NCI-H146 (cell line): ENCODE results near the gene TBC1D8.

ENCODE experiments used
- DNase-seq: peaks from one replicate; lab custom pipeline; 2025; lab: John Stamatoyannopoulos, UW

TBC1D8 gene

GRCh38 chr2:101135412-101136296 is 15.5 kb downstream of the TBC1D8 start:
- no peak for DNase-seq

- DNase-seq, result no peak
These were observed 17.6 kb downstream of the TBC1D8 start for GRCh38 chr2:101133492-101134100.

- peak; percentile 30 for DNase-seq
These were observed 19.0 kb downstream of the TBC1D8 start for GRCh38 chr2:101132202-101132601.

GRCh38 chr2:101130081-101130480 is 21.1 kb downstream of the TBC1D8 start:
- no peak for DNase-seq

DNA sequence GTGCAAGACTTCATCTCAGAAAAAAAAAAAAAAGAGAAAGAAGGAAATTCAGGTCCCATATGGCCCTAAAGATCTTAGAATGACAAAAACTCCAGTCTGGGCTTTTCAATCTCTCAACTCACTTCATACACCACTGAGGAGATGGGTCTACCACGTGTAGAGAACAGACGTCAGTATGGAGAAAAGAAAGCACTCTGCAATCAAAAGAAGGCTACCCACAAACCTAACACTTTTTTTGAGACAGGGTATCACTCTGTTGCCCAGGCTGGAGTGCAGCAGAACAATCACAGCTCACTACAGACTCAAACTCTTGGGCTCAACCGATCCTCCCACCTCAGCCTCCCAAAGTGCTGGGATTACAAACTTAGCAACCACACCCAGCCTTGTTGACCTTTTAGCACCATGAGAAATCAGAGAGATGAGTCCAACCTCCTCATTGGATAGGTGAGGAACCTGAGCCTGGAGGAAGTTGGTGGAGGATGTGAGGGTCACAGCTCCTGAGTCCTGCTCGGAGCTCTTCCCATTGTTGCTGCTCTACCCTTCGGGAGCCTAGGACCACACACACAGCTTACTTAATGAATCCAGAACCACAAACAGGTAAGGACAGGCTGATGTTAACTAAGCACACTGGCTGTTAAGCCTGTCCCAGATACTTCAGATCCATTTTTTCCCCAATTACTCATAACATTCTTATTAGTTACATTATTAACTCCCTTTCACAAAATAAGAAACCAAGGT is 23.7 kb downstream of the TBC1D8 start:
- DNase-seq, result no peak

- DNase-seq, result no peak
These were observed 25.4 kb downstream of the TBC1D8 start for GRCh38 chr2:101125808-101126207.

GRCh38 chr2:101125374-101125773 is 25.8 kb downstream of the TBC1D8 start:
- DNase-seq, result no peak

DNA sequence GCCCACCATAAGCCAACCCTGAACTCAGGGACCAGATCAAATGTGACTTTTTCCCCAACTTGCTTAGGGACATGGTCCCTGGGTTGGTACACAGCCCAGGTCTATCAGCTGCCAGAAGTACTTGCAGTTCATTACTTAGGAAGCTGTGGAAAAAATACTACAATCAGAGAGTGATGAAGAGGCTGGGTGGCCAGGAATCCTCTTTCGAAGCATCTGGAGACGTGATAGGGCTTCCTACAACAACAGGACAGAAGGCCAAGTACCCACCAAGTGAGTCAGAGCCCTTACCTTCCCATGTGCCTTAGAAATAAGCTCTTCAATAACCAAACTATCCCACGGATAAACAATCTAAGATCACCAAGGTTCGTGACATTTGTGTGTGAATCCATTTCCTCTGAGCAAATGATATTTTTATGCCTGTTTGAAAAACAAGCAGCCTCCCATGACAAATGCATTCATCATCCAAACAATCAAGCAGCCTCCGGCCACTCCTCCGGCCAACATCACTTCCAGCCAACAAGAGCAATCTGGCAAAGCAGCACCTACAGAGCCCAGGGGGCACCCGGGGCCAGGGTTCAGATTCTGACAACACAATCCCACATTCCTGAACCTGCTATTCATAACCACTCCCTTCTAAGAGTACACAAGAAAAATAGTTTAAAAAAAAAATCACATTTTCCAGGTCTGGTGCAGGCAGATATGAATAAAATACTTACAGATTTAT is 26.4 kb downstream of the TBC1D8 start:
- no peak for DNase-seq

DNA sequence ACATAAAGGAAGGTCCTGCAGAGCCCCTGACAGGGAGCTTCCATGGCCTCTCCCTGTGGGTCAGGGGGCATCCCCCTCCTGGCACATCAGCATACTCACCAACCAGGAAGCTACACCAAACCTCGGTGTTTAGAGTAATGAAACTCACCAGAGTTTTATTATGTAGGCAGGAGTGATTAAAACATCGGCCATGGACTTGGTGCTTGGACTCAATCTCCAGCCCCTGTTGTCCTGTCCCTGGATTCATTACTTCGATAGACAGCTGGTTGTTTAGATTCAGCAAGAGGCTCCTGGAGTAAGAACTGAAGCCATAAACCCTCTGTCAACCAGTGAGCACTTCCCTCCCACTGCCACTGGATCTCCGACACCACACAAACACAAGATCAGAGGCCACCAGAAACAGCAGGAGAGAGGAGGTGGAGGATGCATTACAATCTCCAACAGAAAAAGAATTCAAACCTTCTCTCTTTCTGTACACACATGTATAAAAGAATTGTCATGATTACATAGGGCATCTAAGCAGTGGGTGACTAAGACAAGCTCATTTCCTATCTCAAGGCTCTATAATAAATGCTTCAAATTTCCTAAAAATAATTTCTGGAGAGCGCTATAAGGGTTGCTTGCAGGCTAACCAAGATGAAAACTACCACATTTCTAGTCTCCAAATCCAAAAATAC is 27.2 kb downstream of the TBC1D8 start:
- DNase-seq, result no peak

- DNase-seq, result peak; percentile 17
These were observed 30.0 kb downstream of the TBC1D8 start for GRCh38 chr2:101121174-101121573.

DNA sequence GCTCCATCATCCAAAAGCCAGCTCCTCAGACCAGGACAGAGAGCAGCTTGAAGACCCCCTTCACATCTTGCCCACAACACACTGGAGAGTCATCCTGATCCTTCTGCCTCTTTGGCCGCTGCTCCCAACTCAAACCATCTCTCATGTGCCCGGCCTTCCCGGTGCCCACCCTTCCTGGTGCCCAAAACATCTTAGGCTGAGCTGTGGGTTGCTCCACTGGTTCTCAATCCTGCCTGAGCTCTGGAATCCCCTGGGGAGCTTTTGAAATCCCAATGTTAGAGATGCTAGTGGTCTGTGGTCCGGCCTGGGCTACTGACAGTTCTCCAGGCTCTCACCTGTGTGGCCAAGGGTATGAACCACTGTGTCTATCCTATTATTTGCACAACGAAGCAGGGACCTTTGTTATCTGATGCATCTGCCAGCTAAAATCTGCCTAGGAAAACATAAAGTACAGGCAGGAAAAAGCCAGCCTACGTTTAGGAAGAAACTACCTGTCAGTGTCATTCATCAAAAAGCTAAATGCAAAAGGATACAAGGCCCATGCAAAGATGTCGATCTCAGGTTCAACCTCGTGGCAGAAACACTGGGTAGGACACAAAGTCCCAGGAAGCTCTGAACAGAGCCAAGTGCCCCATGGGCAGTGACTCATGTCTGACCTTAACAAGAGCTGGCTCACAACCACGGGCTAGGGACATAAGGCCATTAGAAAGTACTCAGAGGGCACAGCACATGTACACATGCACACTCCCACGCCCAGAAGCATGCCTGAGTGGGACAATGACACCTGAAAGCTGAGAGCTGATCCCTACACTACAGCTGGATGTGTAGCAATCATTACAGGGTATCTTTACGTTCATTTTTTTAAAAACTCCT is 30.8 kb downstream of the TBC1D8 start:
- DNase-seq, result peak; percentile 52

GRCh38 chr2:101119431-101119830 is 31.8 kb downstream of the TBC1D8 start:
- DNase-seq, result no peak

- DNase-seq, result peak; percentile 78
These were observed 34.2 kb downstream of the TBC1D8 start for GRCh38 chr2:101116841-101117552.

DNA sequence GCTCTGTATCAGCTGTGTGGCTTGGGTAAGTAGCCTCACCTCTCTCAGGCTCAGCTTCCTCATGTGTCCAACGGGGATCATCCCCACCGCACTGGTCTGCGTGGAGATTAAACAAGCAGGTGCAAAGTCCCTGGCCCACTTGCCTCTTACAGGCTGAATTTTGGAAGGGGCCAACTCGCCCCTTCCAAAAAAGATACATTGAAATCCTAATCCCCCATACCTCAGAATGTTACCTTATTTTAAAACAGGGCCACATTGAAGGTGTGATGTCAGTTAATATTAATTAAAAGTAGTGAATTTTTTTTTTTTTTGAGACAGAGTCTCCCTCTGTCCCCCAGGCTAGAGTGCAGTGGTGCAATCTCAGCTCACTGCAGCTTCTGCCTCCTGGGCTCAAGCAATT is 34.8 kb downstream of the TBC1D8 start:
- no peak for DNase-seq

DNA sequence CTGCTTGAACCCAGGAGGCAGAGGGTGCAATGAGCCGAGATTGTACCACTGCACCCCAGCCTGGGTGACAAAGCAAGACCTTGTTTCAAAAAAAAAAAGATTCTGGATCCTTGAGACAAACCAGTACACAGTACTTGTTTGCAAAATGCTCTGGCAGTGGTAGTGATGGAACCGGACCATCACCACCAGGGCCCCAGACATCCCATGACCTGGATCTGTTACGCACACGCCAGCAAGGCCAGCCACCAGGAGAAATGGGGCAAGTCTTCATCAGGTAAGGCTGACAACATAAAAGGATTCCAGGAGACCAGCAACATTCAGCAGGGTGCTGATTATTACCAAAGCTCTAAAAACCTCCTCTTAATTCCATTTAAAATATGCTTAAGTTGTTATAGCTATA is 35.5 kb downstream of the TBC1D8 start:
- no peak for DNase-seq

- no peak for DNase-seq
These were observed 36.4 kb downstream of the TBC1D8 start for GRCh38 chr2:101114815-101115214.

DNA sequence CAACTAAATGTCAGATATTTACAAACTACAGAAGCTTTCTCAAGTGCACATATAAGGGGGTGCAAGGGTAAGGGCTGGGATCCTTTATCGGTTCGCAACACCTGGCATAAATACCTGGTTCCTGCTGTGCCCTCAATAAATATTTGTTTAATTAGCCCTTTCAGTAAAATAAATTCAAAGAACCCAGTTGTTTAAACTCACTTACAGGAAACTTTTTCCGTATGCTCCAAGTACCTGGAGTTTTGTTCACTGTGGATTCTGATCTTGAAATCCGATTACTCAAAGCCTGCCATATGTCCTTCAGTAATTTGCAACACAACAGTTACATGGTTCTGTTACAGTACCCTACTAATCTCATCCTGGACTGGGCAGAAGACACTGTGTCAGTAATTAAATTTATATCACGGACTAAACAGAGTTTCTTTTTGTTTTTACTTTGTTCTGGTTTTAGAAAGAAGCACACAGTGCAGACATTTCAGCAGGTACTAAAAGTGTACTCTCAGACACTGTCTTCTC is 36.9 kb downstream of the TBC1D8 start:
- peak; percentile 57 for DNase-seq

DNA sequence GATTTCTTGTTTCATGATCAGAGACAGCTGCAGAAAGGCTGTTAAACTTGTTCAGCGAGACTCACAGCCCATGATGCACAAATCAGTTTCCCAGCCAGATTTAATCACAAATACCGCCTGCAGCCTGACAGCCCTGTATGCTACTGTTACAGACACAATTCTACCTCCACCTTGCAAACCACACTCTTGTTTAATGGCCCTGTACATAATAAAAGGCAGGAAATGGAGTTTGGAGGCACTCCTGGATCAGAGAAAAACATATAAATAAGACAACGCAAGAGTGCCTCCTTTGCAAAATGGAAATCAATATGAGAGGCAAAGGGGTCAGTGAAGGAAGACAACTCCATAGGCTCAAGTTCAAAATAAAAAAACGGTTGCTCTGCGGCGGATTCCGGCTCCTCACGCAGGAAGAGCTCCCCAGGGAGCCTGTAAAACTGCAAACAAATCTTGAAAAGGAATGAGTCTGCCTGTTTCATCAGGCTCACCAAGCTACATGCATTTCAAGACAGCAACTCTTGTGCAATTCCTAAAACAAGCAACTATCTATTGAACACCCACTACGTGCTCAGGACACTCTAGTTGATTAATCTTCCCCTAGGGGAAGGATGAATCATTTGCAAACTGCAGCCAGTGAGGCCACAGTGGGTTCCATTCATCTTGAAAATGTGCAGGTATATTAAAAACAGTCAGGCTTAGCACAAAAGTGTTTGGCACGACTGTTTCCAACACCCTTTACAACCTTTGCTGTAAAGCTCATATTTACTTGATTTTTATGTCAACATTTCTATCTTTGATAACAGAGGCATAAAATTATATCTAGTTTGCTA is 37.5 kb downstream of the TBC1D8 start:
- DNase-seq, result peak; percentile 84

GRCh38 chr2:101112772-101113157 is 38.4 kb downstream of the TBC1D8 start:
- no peak for DNase-seq
